Adipocyte (in vitro differentiated cells): ENCODE results near the gene DIAPH3.
"Not testable (repeated sequence)": the region's sequence is repeated elsewhere in the genome, so short reads cannot be mapped to it uniquely, and the experiment has no call there.

ENCODE experiments used
- DNase-seq: peaks from one replicate; pipeline ENCODE4 v3.0.0-alpha.2; 2015; ENCODE audit warnings: low read depth
- H3K27me3 ChIP-seq: replicated peaks from 2 replicates; pipeline ENCODE4 v1.7.0; 2013; ENCODE audit warnings: mild to moderate bottlenecking, low read length, moderate library complexity; ENCODE audit not compliant: control insufficient read depth, insufficient read depth
- H3K36me3 ChIP-seq: 2 replicates; pipeline ENCODE4 v1.7.0; 2013; ENCODE audit warnings: low read length, mild to moderate bottlenecking, moderate library complexity; ENCODE audit not compliant: control insufficient read depth, insufficient read depth, severe bottlenecking
- H3K4me1 ChIP-seq: 2 replicates; pipeline ENCODE4 v1.7.0; 2013; ENCODE audit warnings: mild to moderate bottlenecking, low read length, moderate library complexity; ENCODE audit not compliant: control insufficient read depth, insufficient read depth
- H3K4me3 ChIP-seq: 2 replicates; pipeline ENCODE4 v1.7.0; 2013; ENCODE audit warnings: mild to moderate bottlenecking, low read length, moderate library complexity
- H3K9ac ChIP-seq: 2 replicates; pipeline ENCODE4 v1.7.0; 2013; ENCODE audit warnings: mild to moderate bottlenecking, low read length, moderate library complexity
- H3K9me3 ChIP-seq: 2 replicates; pipeline ENCODE4 v1.7.0; 2013; ENCODE audit warnings: mild to moderate bottlenecking, low read length, moderate library complexity; ENCODE audit not compliant: control insufficient read depth

DIAPH3 gene

GRCh38 chr13:60163478-60164233 lies at the start of gene DIAPH3:
DIAPH3 (minus strand) TSS chr13:60163928; CDS start chr13:60163766, 162 bp downstream.
- no peaks in the 10 kb centered on the region for H3K27me3 ChIP-seq
- peaks cover 19% of the 10 kb centered on the region for H3K4me1 ChIP-seq
- H3K36me3 ChIP-seq = no peaks in the 10 kb centered on the region
- H3K9ac ChIP-seq = peak within 1 kb of the TSS; percentile 97
- peaks cover 2% of the 10 kb centered on the region for H3K9me3 ChIP-seq
- DNase-seq = peak; percentile 99
- peak within 1 kb of the TSS; percentile 97 for H3K4me3 ChIP-seq

DNA sequence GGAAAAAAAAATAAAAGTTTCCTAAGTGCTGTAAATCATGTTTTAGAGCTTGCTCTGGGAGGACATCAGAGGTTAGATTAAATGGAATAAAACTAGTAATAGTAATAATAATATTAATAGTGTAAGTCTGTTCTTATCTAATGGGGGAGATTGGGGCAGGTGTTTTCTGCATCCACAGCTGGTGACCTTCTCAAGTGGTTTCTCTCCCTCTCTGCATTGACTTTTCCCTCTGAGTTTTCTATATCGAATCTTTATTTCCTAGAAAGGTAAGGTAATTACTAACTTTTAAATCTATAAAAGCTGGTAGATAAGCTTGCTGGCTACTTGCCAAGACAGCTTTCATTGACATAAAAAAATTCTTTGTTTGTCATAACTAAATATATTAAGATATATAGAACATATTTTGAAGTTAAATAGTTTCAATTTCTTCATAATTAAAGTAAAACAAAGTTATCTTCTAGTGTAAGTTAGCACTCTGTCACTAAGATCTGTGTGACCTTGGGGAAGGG lies 49.6 kb upstream of the DIAPH3 start:
- H3K36me3 ChIP-seq = no peaks in the 10 kb centered on the region

DNA sequence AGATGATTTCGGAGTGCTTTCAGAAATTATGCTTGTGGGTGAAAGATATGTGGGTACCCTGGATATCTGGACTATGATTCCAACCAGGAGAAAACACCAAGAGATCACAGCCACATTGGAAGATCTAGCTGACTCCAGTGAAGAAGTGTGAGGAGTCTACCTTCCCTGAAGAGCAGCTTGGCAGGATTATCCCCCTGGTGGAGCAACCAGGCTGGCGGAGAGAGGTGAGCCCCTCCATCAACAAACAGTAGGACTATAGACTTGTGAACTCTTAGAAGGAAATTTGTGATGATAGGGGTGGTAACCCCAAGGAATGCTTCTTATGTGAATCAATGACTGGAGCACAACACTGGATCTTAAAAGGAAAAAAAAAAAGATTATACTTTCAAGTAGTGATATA lies 47.8 kb upstream of the DIAPH3 start:
- DNase-seq = no peak

More for the DNA sequence above, 49.6 kb upstream of the DIAPH3 start:
- H3K9ac ChIP-seq = no peak overlapping the region
- no peaks in the 10 kb centered on the region for H3K4me1 ChIP-seq
- peaks cover 19% of the 10 kb centered on the region for H3K27me3 ChIP-seq
- DNase-seq = no peak
- H3K4me3 ChIP-seq = no peak overlapping the region
- H3K9me3 ChIP-seq = no peaks in the 10 kb centered on the region

DNA sequence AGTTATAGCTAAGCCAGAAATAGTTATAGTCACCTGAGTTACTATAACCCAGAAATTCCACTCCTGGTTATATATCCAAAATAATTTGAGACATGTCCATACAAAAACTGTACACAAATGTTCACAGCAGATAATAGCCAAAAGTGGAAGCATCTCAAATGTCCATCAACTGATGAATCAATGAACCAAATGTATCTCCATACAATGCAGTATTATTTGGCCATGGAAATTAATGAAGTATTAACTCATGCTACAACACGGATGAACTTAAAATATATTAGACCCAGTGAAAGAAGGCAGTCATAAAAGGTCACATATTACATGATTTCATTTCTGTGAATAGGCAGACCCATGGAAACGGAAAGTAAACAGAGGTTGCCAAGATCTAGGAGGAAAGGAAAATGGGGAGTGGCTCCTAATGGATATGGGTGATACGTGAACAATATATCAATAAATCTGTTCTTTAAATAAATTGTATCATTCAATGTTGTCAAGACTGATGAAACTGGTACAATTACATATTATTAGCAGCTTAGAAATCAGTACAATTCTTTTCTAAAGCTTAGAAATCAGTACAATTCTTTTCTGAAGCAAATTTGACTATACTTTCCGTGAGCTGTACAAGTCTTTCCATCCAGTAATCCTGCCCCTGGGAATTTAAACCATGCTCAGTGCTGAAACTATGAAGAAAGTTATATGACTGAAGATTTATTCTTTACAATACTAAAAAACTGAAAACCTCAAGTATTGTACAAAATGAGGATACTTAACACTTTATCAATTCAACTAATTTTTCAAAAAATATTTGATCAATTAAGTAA lies 47.0 kb upstream of the DIAPH3 start:
- H3K36me3 ChIP-seq = no peaks in the 10 kb centered on the region
- DNase-seq = no peak
- H3K9me3 ChIP-seq = no peaks in the 10 kb centered on the region
- no peaks in the 10 kb centered on the region for H3K4me1 ChIP-seq
- no peak overlapping the region for H3K9ac ChIP-seq
- peaks cover 10% of the 10 kb centered on the region for H3K27me3 ChIP-seq
- no peak overlapping the region for H3K4me3 ChIP-seq

More for the DNA sequence above, 47.8 kb upstream of the DIAPH3 start:
- Histone ChIP-seq H3K4me3 (no peak overlapping the region), H3K36me3 (no peaks in the 10 kb centered on the region), H3K9me3 (no peaks in the 10 kb centered on the region), H3K4me1 (no peaks in the 10 kb centered on the region), H3K9ac (no peak overlapping the region), H3K27me3 (peaks cover 18% of the 10 kb centered on the region)

DNA sequence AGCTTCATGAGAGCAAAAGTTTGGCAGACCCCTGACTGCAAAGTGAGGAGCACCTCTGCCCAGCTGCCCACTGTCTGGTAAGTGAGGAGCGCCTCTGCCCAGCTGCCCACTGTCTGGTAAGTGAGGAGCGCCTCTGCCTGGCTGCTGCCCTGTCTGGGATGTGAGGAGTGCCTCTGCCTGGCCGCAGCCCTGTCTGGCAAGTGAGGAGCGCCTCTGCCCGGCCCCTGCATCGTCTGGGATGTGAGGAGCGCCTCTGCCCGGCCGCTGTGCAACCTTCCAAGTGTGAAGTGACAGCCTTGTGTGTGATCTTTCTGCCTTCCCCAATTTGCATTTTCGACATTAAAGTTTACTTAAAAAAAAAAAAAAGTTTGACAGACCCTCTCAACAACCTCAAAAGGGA lies 41.8 kb upstream of the DIAPH3 start:
- not testable (repeated sequence) for H3K4me1 ChIP-seq, H3K9me3 ChIP-seq, H3K9ac ChIP-seq, H3K36me3 ChIP-seq, H3K27me3 ChIP-seq, DNase-seq, H3K4me3 ChIP-seq

DNA sequence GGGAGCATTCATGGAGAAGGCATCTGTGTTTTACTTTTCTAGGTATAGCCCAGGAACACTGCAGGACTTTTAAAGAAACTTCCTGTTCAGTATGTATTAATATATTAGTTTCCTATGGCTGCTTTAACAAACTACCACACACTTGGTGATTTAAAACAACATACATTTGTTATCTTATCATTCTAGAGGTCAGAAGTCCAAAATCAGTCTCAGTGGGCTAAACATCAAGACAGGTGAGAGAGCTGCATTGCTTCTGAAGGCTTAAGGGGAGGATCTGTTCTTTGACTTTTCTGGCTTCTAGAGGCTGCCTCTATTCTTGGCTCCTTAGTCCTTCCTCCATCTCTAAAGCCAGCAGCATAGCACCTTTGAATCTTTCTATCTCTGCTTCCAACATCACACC lies 37.6 kb upstream of the DIAPH3 start:
- no peaks in the 10 kb centered on the region for H3K4me1 ChIP-seq
- H3K9me3 ChIP-seq = no peaks in the 10 kb centered on the region
- DNase-seq = no peak
- no peak overlapping the region for H3K9ac ChIP-seq
- no peaks in the 10 kb centered on the region for H3K36me3 ChIP-seq
- H3K27me3 ChIP-seq = peaks cover 6% of the 10 kb centered on the region
- no peak overlapping the region for H3K4me3 ChIP-seq

DNA sequence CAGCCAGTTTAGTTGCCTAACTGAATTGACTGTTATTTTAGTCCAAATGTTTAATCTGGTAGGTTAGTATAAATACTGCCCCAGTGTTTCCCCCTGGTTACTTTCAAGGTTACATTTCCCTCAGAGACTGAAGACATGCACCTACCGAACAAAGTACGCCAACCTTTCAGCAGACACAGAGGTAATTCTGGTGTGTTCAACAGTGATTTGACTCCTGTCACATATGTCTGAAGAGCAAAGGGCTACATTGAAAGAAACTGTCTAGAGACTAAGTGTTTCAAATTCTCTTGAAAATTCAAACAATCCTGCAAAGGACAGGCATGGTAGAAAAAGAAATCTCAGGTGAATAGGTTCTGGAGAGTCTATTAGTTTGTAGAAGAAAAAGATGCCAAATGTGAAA lies 32.2 kb upstream of the DIAPH3 start:
- H3K4me3 ChIP-seq, H3K4me1 ChIP-seq, H3K9me3 ChIP-seq, H3K27me3 ChIP-seq, H3K9ac ChIP-seq, H3K36me3 ChIP-seq, DNase-seq: not testable (repeated sequence)

DNA sequence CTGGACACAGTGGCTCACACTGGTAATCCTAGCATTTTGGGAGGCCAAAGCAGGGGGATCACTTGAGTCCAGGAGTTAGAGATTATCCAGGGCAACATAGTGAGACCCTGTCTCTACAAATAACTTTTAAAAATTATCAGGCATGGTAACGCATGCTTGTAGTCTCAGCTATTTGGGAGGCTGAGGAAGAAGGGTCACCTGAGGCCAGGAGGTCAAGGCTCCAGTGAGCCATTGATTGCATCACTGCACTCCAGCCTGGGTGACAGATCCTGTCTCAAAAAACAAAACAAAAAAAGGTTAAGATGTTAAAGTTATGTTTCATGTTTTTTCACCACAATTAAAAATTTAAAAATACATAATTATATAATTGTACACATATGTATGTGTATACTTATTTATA lies 19.2 kb upstream of the DIAPH3 start:
- H3K27me3 ChIP-seq = no peaks in the 10 kb centered on the region
- no peak overlapping the region for H3K4me3 ChIP-seq
- H3K36me3 ChIP-seq = no peaks in the 10 kb centered on the region
- no peaks in the 10 kb centered on the region for H3K9me3 ChIP-seq
- no peak overlapping the region for H3K9ac ChIP-seq
- DNase-seq = no peak
- H3K4me1 ChIP-seq = no peaks in the 10 kb centered on the region

DNA sequence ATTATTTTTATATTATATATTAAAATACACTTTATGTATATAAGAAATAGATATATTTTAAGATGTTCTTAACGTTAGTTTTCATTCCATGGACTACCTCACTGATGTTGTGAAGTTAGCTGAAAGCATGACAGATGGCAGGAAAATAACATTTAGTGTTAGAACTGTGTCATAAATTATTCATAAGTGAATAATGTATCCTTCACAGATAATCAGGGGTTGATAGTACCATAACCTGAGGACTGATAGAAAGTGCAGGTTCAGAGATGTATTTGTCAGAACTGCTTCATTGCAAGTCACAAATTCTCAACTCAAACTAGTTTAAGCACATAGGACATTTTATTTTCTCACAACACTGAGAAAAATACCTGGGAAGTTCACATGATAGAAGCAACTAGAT lies 14.6 kb upstream of the DIAPH3 start:
- no peak overlapping the region for H3K9ac ChIP-seq
- no peaks in the 10 kb centered on the region for H3K4me1 ChIP-seq
- H3K4me3 ChIP-seq = no peak overlapping the region
- H3K36me3 ChIP-seq = no peaks in the 10 kb centered on the region
- no peaks in the 10 kb centered on the region for H3K27me3 ChIP-seq
- no peaks in the 10 kb centered on the region for H3K9me3 ChIP-seq
- no peak for DNase-seq

GRCh38 chr13:60175571-60175970 lies 11.8 kb upstream of the DIAPH3 start:
- H3K9ac ChIP-seq = no peak overlapping the region

GRCh38 chr13:60174113-60174512 lies 10.4 kb upstream of the DIAPH3 start:
- no peaks in the 10 kb centered on the region for H3K4me1 ChIP-seq
- H3K27me3 ChIP-seq = no peaks in the 10 kb centered on the region
- no peaks in the 10 kb centered on the region for H3K36me3 ChIP-seq
- no peak overlapping the region for H3K4me3 ChIP-seq
- no peak for DNase-seq
- H3K9me3 ChIP-seq = no peaks in the 10 kb centered on the region
- H3K9ac ChIP-seq = no peak overlapping the region

More at GRCh38 chr13:60175571-60175970, 11.8 kb upstream of the DIAPH3 start:
- Histone ChIP-seq H3K4me3 (no peak overlapping the region), H3K9me3 (no peaks in the 10 kb centered on the region), H3K27me3 (no peaks in the 10 kb centered on the region), H3K36me3 (no peaks in the 10 kb centered on the region), H3K4me1 (no peaks in the 10 kb centered on the region)
- DNase-seq = no peak
